Nephron progenitor cell (in vitro differentiated cells): ENCODE data around the gene COL13A1.

Experiments
- DNase-seq: peaks from one replicate; pipeline ENCODE4 v3.0.0; 2021
- H3K27ac Mint-ChIP-seq: 2 replicates; pipeline ENCODE4 v1.8.0; 2021; ENCODE audit warnings: mild to moderate bottlenecking, moderate library complexity, mixed read lengths
- H3K27me3 Mint-ChIP-seq: 2 replicates; pipeline ENCODE4 v1.8.0; 2021; ENCODE audit warnings: mild to moderate bottlenecking, low read depth, mixed read lengths; ENCODE audit not compliant: poor library complexity
- H3K36me3 Mint-ChIP-seq: 2 replicates; pipeline ENCODE4 v1.8.0; 2021; ENCODE audit warnings: low read depth, mixed read lengths
- H3K4me1 Mint-ChIP-seq: 2 replicates; pipeline ENCODE4 v1.8.0; 2021; ENCODE audit warnings: mixed read lengths
- H3K4me3 Mint-ChIP-seq: 2 replicates; pipeline ENCODE4 v1.8.0; 2021; ENCODE audit warnings: mild to moderate bottlenecking, moderate library complexity, mixed read lengths
- H3K9me3 Mint-ChIP-seq: 2 replicates; pipeline ENCODE4 v1.8.0; 2021; ENCODE audit warnings: mild to moderate bottlenecking, moderate library complexity, mixed read lengths
- CTCF ChIP-seq: fragments of 200-600 bp; sonication (generic); IDR thresholded peaks from 2 replicates; pipeline ENCODE4 v1.5.0; 2021; ENCODE audit warnings: antibody characterized with exemption

The COL13A1 gene

GRCh38 chr10:69792341-69792740, 9.4 kb upstream of the COL13A1 start:
- H3K9me3 Mint-ChIP-seq: peaks cover 25% of the 10 kb centered on the region
- no peak overlapping the region for H3K27ac Mint-ChIP-seq
- no peak for TF ChIP-seq CTCF
- H3K4me1 Mint-ChIP-seq: peaks cover 12% of the 10 kb centered on the region
- DNase-seq: no peak
- H3K4me3 Mint-ChIP-seq: no peak overlapping the region
- H3K36me3 Mint-ChIP-seq: peaks cover 3% of the 10 kb centered on the region
- H3K27me3 Mint-ChIP-seq: peaks cover 31% of the 10 kb centered on the region

- no peak for TF ChIP-seq CTCF
- peaks cover 20% of the 10 kb centered on the region for H3K4me1 Mint-ChIP-seq
- DNase-seq: no peak
- peaks cover 48% of the 10 kb centered on the region for H3K27me3 Mint-ChIP-seq
- no peak overlapping the region for H3K27ac Mint-ChIP-seq
- no peak overlapping the region for H3K4me3 Mint-ChIP-seq
- H3K9me3 Mint-ChIP-seq: peaks cover 25% of the 10 kb centered on the region
- peaks cover 3% of the 10 kb centered on the region for H3K36me3 Mint-ChIP-seq
These were observed 7.0 kb upstream of the COL13A1 start for GRCh38 chr10:69794673-69795072.

GRCh38 chr10:69795242-69795934, 6.3 kb upstream of the COL13A1 start:
- no peak overlapping the region for H3K27ac Mint-ChIP-seq
- TF ChIP-seq CTCF: no peak
- peaks cover 3% of the 10 kb centered on the region for H3K36me3 Mint-ChIP-seq
- H3K4me3 Mint-ChIP-seq: no peak overlapping the region
- peaks cover 25% of the 10 kb centered on the region for H3K9me3 Mint-ChIP-seq
- peaks cover 24% of the 10 kb centered on the region for H3K4me1 Mint-ChIP-seq
- H3K27me3 Mint-ChIP-seq: peaks cover 50% of the 10 kb centered on the region
- no peak for DNase-seq

GRCh38 chr10:69797959-69798358, 3.7 kb upstream of the COL13A1 start:
- Mint-ChIP-seq H3K9me3 (peaks cover 25% of the 10 kb centered on the region), H3K27me3 (peaks cover 43% of the 10 kb centered on the region), H3K4me3 (no peak overlapping the region), H3K36me3 (peaks cover 3% of the 10 kb centered on the region), H3K4me1 (peaks cover 32% of the 10 kb centered on the region), H3K27ac (no peak overlapping the region)
- no peak for DNase-seq
- no peak for TF ChIP-seq CTCF

GRCh38 chr10:69800109-69800508, 1.6 kb upstream of the COL13A1 start:
- peak; percentile 70 for DNase-seq
- H3K27ac Mint-ChIP-seq: no peak overlapping the region
- H3K9me3 Mint-ChIP-seq: peaks cover 17% of the 10 kb centered on the region
- H3K27me3 Mint-ChIP-seq: peaks cover 59% of the 10 kb centered on the region
- H3K4me3 Mint-ChIP-seq: no peak overlapping the region
- peaks cover 3% of the 10 kb centered on the region for H3K36me3 Mint-ChIP-seq
- TF ChIP-seq CTCF: peak; percentile 64
- H3K4me1 Mint-ChIP-seq: peaks cover 46% of the 10 kb centered on the region

GRCh38 chr10:69800665-69801064, 1.0 kb upstream of the COL13A1 start:
- peaks cover 59% of the 10 kb centered on the region for H3K27me3 Mint-ChIP-seq
- peaks cover 50% of the 10 kb centered on the region for H3K4me1 Mint-ChIP-seq
- peak overlapping the region; percentile 58 for H3K27ac Mint-ChIP-seq
- H3K4me3 Mint-ChIP-seq: peak overlapping the region; percentile 88
- H3K36me3 Mint-ChIP-seq: peaks cover 3% of the 10 kb centered on the region
- no peak for TF ChIP-seq CTCF
- H3K9me3 Mint-ChIP-seq: peaks cover 11% of the 10 kb centered on the region
- DNase-seq: no peak
